Type B pancreatic cell (in vitro differentiated cells): ENCODE results near the gene SCAP. TPM values are rescaled to one million over a fixed set of nuclear protein-coding genes. Genes with fewer than 3 reads are reported as not detected.

ENCODE experiments used
- DNase-seq: peaks from one replicate; pipeline ENCODE4 v3.0.0; 2021; ENCODE audit warnings: mixed read lengths; ENCODE audit not compliant: unreplicated experiment; ENCODE audit errors: extremely low spot score
- H3K27ac Mint-ChIP-seq: 2 replicates; pipeline ENCODE4 v1.8.0; 2021; ENCODE audit warnings: mild to moderate bottlenecking, mixed read lengths
- H3K27me3 Mint-ChIP-seq: 2 replicates; pipeline ENCODE4 v1.8.0; 2021; ENCODE audit warnings: mixed read lengths
- H3K36me3 Mint-ChIP-seq: 2 replicates; pipeline ENCODE4 v1.8.0; 2021; ENCODE audit warnings: mixed read lengths
- H3K4me1 Mint-ChIP-seq: one replicate; pipeline ENCODE4 v1.8.0; 2021; ENCODE audit warnings: mixed read lengths; ENCODE audit not compliant: unreplicated experiment
- H3K4me3 Mint-ChIP-seq: 2 replicates; pipeline ENCODE4 v1.8.0; 2021; ENCODE audit warnings: mild to moderate bottlenecking, mixed read lengths
- H3K9me3 Mint-ChIP-seq: 2 replicates; pipeline ENCODE4 v1.8.0; 2021; ENCODE audit warnings: mixed read lengths
- total RNA-seq: library from RNA; stranded (reverse); gene quantifications from 2 replicates; pipeline ENCODE4 v1.2.1, GENCODE V29; 2021; ENCODE audit warnings: low replicate concordance
- TF ChIP-seq, protein P1 (sequence below): fragments of 200-600 bp; sonication (generic); conservative IDR thresholded peaks from 2 replicates; pipeline ENCODE4 v1.5.0; 2021; ENCODE audit warnings: antibody characterized with exemption, mild to moderate bottlenecking

The SCAP gene
- total RNA-seq, 1 donor from 2014 or later: 106 TPM

DNA sequence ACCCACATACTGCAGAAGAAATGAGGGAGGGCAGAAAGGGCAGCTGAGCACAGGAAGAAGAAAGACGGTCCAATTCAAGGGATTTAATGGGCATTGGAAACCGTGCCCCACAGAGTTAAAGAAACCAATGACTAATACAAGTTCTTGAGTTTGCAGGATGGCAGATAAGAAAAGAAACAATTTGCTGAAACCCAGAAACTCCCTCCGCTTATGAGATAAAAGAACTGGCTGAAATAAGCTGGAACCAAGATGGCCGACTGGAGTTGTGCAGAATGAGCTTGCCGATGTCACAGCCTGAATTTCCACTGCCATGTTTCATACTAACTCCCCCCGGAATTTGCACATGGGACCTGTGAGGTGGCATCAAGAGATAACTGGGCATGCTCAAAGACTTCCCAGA, 47.1 kb downstream of the SCAP start:
- H3K4me1 Mint-ChIP-seq: peaks cover 10% of the 10 kb centered on the region
- H3K4me3 Mint-ChIP-seq: no peak overlapping the region
- H3K9me3 Mint-ChIP-seq: no peaks in the 10 kb centered on the region
- no peaks in the 10 kb centered on the region for H3K27me3 Mint-ChIP-seq
- no peak overlapping the region for H3K27ac Mint-ChIP-seq
- DNase-seq: no peak
- TF ChIP-seq, protein P1, sequence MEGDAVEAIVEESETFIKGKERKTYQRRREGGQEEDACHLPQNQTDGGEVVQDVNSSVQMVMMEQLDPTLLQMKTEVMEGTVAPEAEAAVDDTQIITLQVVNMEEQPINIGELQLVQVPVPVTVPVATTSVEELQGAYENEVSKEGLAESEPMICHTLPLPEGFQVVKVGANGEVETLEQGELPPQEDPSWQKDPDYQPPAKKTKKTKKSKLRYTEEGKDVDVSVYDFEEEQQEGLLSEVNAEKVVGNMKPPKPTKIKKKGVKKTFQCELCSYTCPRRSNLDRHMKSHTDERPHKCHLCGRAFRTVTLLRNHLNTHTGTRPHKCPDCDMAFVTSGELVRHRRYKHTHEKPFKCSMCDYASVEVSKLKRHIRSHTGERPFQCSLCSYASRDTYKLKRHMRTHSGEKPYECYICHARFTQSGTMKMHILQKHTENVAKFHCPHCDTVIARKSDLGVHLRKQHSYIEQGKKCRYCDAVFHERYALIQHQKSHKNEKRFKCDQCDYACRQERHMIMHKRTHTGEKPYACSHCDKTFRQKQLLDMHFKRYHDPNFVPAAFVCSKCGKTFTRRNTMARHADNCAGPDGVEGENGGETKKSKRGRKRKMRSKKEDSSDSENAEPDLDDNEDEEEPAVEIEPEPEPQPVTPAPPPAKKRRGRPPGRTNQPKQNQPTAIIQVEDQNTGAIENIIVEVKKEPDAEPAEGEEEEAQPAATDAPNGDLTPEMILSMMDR: no peak
- peaks cover 32% of the 10 kb centered on the region for H3K36me3 Mint-ChIP-seq

DNA sequence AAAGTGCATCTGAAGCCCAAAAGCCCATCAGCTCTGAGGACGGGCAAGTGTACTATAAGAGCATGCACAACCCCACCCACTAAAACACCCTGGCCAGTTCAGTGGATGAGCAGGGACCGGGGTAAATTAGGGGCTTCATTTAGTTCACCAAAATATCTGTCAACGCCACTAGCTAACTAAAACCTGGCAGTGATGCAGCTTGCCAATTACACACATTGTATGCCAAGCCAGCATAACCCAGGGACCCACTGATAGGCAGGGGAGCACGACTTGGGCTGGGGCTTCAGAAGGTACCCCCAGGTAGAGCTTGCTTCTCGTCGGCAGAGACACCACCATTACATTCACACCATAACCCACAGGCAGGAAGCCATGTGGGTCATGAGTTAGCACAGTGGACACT, 47.9 kb downstream of the SCAP start:
- Mint-ChIP-seq H3K4me1 (peaks cover 10% of the 10 kb centered on the region), H3K27ac (no peak overlapping the region), H3K27me3 (no peaks in the 10 kb centered on the region), H3K36me3 (peaks cover 27% of the 10 kb centered on the region), H3K4me3 (no peak overlapping the region), H3K9me3 (no peaks in the 10 kb centered on the region)
- TF ChIP-seq, protein P1: no peak
- no peak for DNase-seq

DNA sequence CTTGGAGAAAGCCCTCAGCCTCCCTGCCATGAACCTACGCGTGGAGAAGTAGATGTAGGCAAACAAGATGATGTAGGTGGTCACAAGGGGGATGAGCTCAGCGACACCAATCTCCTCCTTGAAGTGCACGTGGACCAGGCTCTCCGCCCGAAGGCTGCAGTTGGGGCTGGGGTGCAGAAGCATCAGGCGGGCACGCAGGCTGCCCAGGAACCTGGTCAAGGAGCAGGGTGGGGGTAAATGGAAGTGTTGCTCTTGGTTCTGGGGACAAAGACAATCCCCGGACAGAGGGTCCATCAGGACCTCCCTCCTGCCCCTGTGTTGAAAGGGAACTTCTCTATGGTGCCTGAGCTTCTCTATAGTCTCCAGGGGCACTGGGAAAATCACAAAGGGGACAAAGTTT, 49.8 kb downstream of the SCAP start:
- Mint-ChIP-seq H3K36me3 (peaks cover 24% of the 10 kb centered on the region), H3K9me3 (no peaks in the 10 kb centered on the region), H3K27me3 (no peaks in the 10 kb centered on the region), H3K4me3 (no peak overlapping the region), H3K27ac (no peak overlapping the region), H3K4me1 (peaks cover 14% of the 10 kb centered on the region)
- no peak for DNase-seq
- TF ChIP-seq, protein P1: no peak

DNA sequence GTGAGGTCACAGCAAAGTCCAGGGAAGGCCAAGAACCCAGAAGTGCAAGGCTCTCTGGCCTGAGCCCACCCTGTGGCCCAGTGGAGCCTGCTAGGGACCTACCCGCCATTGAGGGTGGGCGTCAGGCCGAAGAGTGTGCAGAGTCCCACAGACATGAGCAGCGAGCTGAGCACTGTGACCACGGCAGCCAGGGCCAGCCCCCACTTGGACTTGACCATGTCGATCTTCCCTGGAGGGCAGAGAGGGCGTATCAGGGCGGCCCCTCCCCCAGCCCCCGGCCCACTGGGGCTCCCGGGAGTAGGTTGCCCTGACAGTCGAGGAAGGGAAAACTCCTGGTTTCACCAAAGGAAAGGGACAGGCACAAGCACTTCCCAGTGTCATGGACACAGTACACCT, 50.4 kb downstream of the SCAP start:
- Mint-ChIP-seq H3K36me3 (peaks cover 25% of the 10 kb centered on the region), H3K4me1 (peaks cover 15% of the 10 kb centered on the region), H3K9me3 (no peaks in the 10 kb centered on the region), H3K27me3 (no peaks in the 10 kb centered on the region), H3K27ac (peak overlapping the region; percentile 67), H3K4me3 (no peak overlapping the region)
- no peak for DNase-seq
- TF ChIP-seq, protein P1: no peak

DNA sequence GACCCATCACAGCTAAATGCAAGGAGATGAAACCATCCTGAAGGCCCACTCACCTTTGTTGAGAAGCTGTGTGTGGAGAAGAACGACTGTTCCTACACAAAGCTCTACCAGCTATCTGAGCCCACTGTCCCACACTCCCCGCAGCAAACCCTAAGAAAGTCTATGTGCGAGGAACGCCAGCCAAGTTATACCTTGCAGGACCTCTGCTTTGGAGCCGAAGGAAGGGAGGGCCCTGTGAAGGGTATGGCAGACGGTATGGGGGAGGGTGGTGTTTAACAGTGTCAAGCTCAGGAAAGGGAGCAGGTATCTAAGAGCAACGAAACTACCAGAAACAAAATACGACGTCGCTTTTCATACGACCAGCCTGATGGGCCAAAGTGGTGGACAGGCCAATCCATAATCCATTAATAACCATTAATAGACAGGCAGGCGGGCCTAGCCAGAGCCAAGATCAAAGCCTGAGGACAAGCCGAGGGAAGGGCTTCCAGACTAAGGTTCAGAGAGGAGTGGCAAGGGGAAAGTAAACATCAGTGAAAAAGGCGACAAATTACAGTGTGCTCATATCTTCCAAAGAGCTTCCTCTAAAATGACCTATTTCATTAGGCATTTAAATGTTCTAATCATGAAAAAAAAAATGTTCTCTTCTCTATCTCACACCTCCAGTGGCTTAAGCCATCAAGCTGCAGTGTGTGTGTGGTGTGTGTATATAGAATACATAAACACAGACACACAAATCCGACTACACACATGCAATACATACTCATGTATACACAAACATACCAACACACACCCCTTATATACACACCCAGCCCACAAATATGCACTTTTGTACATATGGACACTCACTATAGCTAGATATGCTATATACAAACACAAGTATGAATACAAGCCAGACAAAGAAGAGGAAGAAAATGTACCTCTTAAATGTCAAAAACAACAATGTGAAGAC, 51.0 kb downstream of the SCAP start:
- DNase-seq: no peak
- peaks cover 19% of the 10 kb centered on the region for H3K36me3 Mint-ChIP-seq
- TF ChIP-seq, protein P1: no peak
- H3K4me1 Mint-ChIP-seq: peaks cover 8% of the 10 kb centered on the region
- no peaks in the 10 kb centered on the region for H3K27me3 Mint-ChIP-seq
- no peak overlapping the region for H3K4me3 Mint-ChIP-seq
- H3K9me3 Mint-ChIP-seq: no peaks in the 10 kb centered on the region
- peak overlapping the region; percentile 67 for H3K27ac Mint-ChIP-seq
